B cell (primary cell): ENCODE data around the gene MICAL3.

Experiments used
- CTCF ChIP-seq: fragments of 200-600 bp; IDR thresholded peaks from one replicate; pipeline ENCODE4 v1.8.0; 2022; ENCODE audit warnings: antibody characterized with exemption, mild to moderate bottlenecking
- EZH2 ChIP-seq: IDR thresholded peaks from 2 replicates; pipeline ENCODE4 v1.6.1; 2012; ENCODE audit warnings: borderline replicate concordance, low read depth, mild to moderate bottlenecking, moderate library complexity, low read length; ENCODE audit not compliant: insufficient read depth, poor library complexity, severe bottlenecking

- TF ChIP-seq CTCF: no peak
- no peak for TF ChIP-seq EZH2
Observed at GRCh38 chr22:17820879-17821439, 203.4 kb downstream of the MICAL3 start.
